GM12878 (cell line): ENCODE results near the gene TACC3. TPM values are rescaled to one million over a fixed set of nuclear protein-coding genes. Genes with fewer than 3 reads are reported as not detected.

ENCODE experiments used
- BCL3 ChIP-seq: IDR thresholded peaks from 2 replicates; pipeline ENCODE4 v1.6.1; 2011; ENCODE audit warnings: borderline replicate concordance, low read depth, mild to moderate bottlenecking, moderate library complexity, low read length; ENCODE audit not compliant: insufficient read depth, poor library complexity, severe bottlenecking
- DPF2 ChIP-seq: fragments of 450-650 bp; IDR thresholded peaks from 2 replicates; pipeline ENCODE4 v1.6.1; 2017; ENCODE audit warnings: mild to moderate bottlenecking
- EP300 ChIP-seq, 2 experiments: fragments of 150-350 bp in 1 of 2; IDR thresholded peaks; 2 replicates each; pipeline ENCODE4 v1.6.1; 2011 to 2012; ENCODE audit warnings: low read depth in 2 of 2, low read length in 2 of 2, borderline replicate concordance in 1 of 2, improper control_type of control experiment in 1 of 2, inconsistent platforms in 1 of 2; ENCODE audit not compliant: control insufficient read depth in 1 of 2
- FOS ChIP-seq: IDR thresholded peaks from 3 replicates; pipeline ENCODE4 v1.6.1; 2011; ENCODE audit warnings: borderline replicate concordance; ENCODE audit not compliant: insufficient read length; ENCODE audit errors: extremely low read depth
- HDGF ChIP-seq: fragments of 450-650 bp; IDR thresholded peaks from 2 replicates; pipeline ENCODE4 v1.6.1; 2016; ENCODE audit warnings: antibody characterized with exemption
- JUNB ChIP-seq: IDR thresholded peaks from 2 replicates; pipeline ENCODE4 v1.6.1; 2016; ENCODE audit warnings: antibody characterized with exemption, mild to moderate bottlenecking
- MTA3 ChIP-seq: IDR thresholded peaks from 2 replicates; pipeline ENCODE4 v1.6.1; 2012; ENCODE audit warnings: low read length, inconsistent platforms, borderline replicate concordance
- NFYB ChIP-seq: IDR thresholded peaks from 2 replicates; pipeline ENCODE4 v1.6.1; 2011; ENCODE audit warnings: low read depth, mild to moderate bottlenecking, low read length, improper control_type of control experiment, moderate library complexity; ENCODE audit not compliant: insufficient read depth
- PAX5 ChIP-seq: IDR thresholded peaks from 2 replicates; pipeline ENCODE4 v1.6.1; 2011; ENCODE audit warnings: low read depth, low read length, borderline replicate concordance
- PKNOX1 ChIP-seq: fragments of 450-650 bp; IDR thresholded peaks from 2 replicates; pipeline ENCODE4 v1.6.1; 2016; ENCODE audit warnings: mild to moderate bottlenecking
- POLR2A ChIP-seq: IDR thresholded peaks from 2 replicates; pipeline ENCODE4 v1.6.1; 2011; ENCODE audit warnings: low read depth, mild to moderate bottlenecking, low read length
- SPI1 ChIP-seq: IDR thresholded peaks from 2 replicates; pipeline ENCODE4 v1.6.1; 2011; ENCODE audit warnings: low read depth, mild to moderate bottlenecking, low read length, moderate library complexity, borderline replicate concordance; ENCODE audit not compliant: insufficient read depth
- YBX1 ChIP-seq: fragments of 450-650 bp; IDR thresholded peaks from 2 replicates; pipeline ENCODE4 v1.6.1; 2016; ENCODE audit warnings: antibody characterized with exemption
- YY1 ChIP-seq: IDR thresholded peaks from 2 replicates; pipeline ENCODE4 v1.6.1; 2011; ENCODE audit warnings: low read depth, mild to moderate bottlenecking, low read length
- ZBTB11 ChIP-seq: fragments of 450-650 bp; formaldehyde crosslinking; IDR thresholded peaks from 2 replicates; pipeline ENCODE4 v1.5.0; 2022; ENCODE audit warnings: mild to moderate bottlenecking, missing genetic modification characterization
- ZNF687 ChIP-seq: fragments of 450-650 bp; IDR thresholded peaks from 2 replicates; pipeline ENCODE4 v1.6.1; 2017; ENCODE audit warnings: mild to moderate bottlenecking, moderate library complexity
- polyA plus RNA-seq, 11 experiments: library from polyadenylated mRNA; depleted of rRNA in 4 of 11; unstranded in 6 of 11; stranded (reverse) in 5 of 11; fragments of >200 nt; fragmentation: Nextera tagmentation in 4 of 11; fragmentation: Illumina TruSeq in 1 of 11; extraction: Ambion mirVana in 4 of 11; extraction: Trizol in 1 of 11; gene quantifications; 1 replicate in 1 of 11; 2 replicates in 10 of 11; pipeline versions ENCODE4 v1.2.1 to v1.2.3, GENCODE V29; 2011 to 2016; ENCODE audit warnings: inconsistent platforms in 2 of 11, missing spikeins in 2 of 11, low read depth in 1 of 11
- total RNA-seq, 4 experiments: library from RNA; depleted of rRNA in 3 of 4; stranded (reverse); fragments of >200 nt in 3 of 4; fragmentation: Illumina TruSeq in 1 of 4; extraction: Trizol in 1 of 4; gene quantifications; 2 replicates each; pipeline versions ENCODE4 v1.2.1 to v1.2.3, GENCODE V29; 2013 to 2021

Gene TACC3
- total and polyA plus RNA-seq, 10 of the 15 experiments (the other 5 are each of a cell fraction or from before 2014, with no cell fraction given): 2.8 to 121 (median 73.3) TPM

GRCh38 chr4:1726146-1726934 lies 5.0 kb downstream of the TACC3 start (continued):
- no peak for TF ChIP-seq ZNF687
- no peak for TF ChIP-seq EP300 (IDR thresholded peaks at IDR 0.05; ENCODE audit: borderline replicate concordance in 1 of 2, control insufficient read depth in 1 of 2, low read depth in 2 of 2, low read length in 2 of 2)
- no peak for TF ChIP-seq ZBTB11 (CRISPR knock-in tag)
- no peak for TF ChIP-seq SPI1
- peak; percentile 68; the same call in 1 of the 2 replicates for TF ChIP-seq YY1
- TF ChIP-seq YBX1: no peak
- no peak for TF ChIP-seq DPF2
- TF ChIP-seq BCL3: no peak
- peak; percentile 37; the same call in 1 of the 2 replicates for TF ChIP-seq POLR2A
- no peak for TF ChIP-seq NFYB
- TF ChIP-seq PAX5: no peak
- no peak for TF ChIP-seq PKNOX1
- TF ChIP-seq HDGF: peak; percentile 78; the same call in 1 of the 2 replicates
- no peak for TF ChIP-seq JUNB
- TF ChIP-seq MTA3: no peak
- TF ChIP-seq FOS: no peak
